Lung (tissue), 12 donors: ENCODE results near the gene KCNT1. TPM values are rescaled to one million over a fixed set of nuclear protein-coding genes. Genes with fewer than 3 reads are reported as not detected.

Experiments
- ATAC-seq: fragments of 200-7000 bp; cut with Tn5 transposase; one replicate; pipeline ENCODE4 v1.9.1; 2020; ENCODE audit warnings: moderate number of reproducible peaks; ENCODE audit not compliant: insufficient read depth, low FRiP score
- DNase-seq, 3 donors: peaks; one replicate each; pipeline ENCODE4 v3.0.0-alpha.2; 2013 to 2017
- H3K27ac ChIP-seq, 2 donors: one replicate each; pipeline ENCODE4 v1.5.1; 2013; ENCODE audit warnings: mild to moderate bottlenecking in 2 of 2, moderate library complexity in 2 of 2, control low read depth in 1 of 2, inconsistent platforms in 1 of 2, low read depth in 1 of 2, low read length in 1 of 2
- H3K27me3 ChIP-seq, 3 donors: one replicate each; pipeline ENCODE4 v1.5.1; 2013; ENCODE audit warnings: low read length in 2 of 3; ENCODE audit not compliant: control insufficient read depth in 3 of 3, insufficient read depth in 3 of 3
- H3K36me3 ChIP-seq, 4 donors: one replicate each; pipeline ENCODE4 v1.5.1; 2013; ENCODE audit warnings: low read length in 4 of 4, mild to moderate bottlenecking in 1 of 4, moderate library complexity in 1 of 4; ENCODE audit not compliant: control insufficient read depth in 4 of 4, insufficient read depth in 4 of 4
- H3K4me1 ChIP-seq, 5 donors: one replicate each; pipeline ENCODE4 v1.5.1; 2013; ENCODE audit warnings: low read length in 5 of 5, mild to moderate bottlenecking in 2 of 5, moderate library complexity in 1 of 5; ENCODE audit not compliant: control insufficient read depth in 5 of 5, insufficient read depth in 5 of 5
- H3K4me3 ChIP-seq: one replicate; pipeline ENCODE4 v1.5.1; 2013; ENCODE audit warnings: mild to moderate bottlenecking, control low read depth, moderate library complexity
- H3K9ac ChIP-seq, 2 donors: one replicate each; pipeline ENCODE4 v1.5.1; 2013; ENCODE audit warnings: low read length in 2 of 2, control low read depth in 1 of 2; ENCODE audit not compliant: insufficient read depth in 1 of 2
- H3K9me3 ChIP-seq, 4 donors: one replicate each; pipeline ENCODE4 v1.5.1; 2013; ENCODE audit warnings: low read length in 3 of 4, mild to moderate bottlenecking in 1 of 4, moderate library complexity in 1 of 4; ENCODE audit not compliant: control insufficient read depth in 4 of 4, insufficient read depth in 3 of 4
- WGBS, 2 donors: extraction: QIAGEN DNeasy Blood & Tissue Kit; methylation state at CpG; one replicate each; pipeline ENCODE4 v1.1.7; 2013; 5-methylcytosine and 5-hydroxymethylcytosine counted together
- polyA plus RNA-seq, 2 donors: library from polyadenylated mRNA; stranded (reverse); fragments of 200-250 nt; gene quantifications; one replicate each; pipeline ENCODE4 v1.2.1, GENCODE V29; 2013
- total RNA-seq, 2 donors: library from RNA; depleted of rRNA in 1 of 2; stranded (reverse); fragments of >200 nt in 1 of 2; gene quantifications; one replicate each; pipeline ENCODE4 v1.2.1, GENCODE V29; 2014 to 2021
- TF ChIP-seq, protein P1 (sequence below): IDR thresholded peaks from 2 replicates; pipeline ENCODE4 v1.5.1; 2012; ENCODE audit warnings: mild to moderate bottlenecking; ENCODE audit errors: control extremely low read depth, extremely low read depth
- donor health status: control.
- donor health status: control.
- donor health status: Bipolar disorder and iron deficiency.
- donor health status: healthy.
- donor health status: DM: yes; HTN: yes; CAD: no.

The KCNT1 gene
- total and polyA plus RNA-seq, 4 donors, result 0.06 to 0.28 (median 0.11) TPM

DNA sequence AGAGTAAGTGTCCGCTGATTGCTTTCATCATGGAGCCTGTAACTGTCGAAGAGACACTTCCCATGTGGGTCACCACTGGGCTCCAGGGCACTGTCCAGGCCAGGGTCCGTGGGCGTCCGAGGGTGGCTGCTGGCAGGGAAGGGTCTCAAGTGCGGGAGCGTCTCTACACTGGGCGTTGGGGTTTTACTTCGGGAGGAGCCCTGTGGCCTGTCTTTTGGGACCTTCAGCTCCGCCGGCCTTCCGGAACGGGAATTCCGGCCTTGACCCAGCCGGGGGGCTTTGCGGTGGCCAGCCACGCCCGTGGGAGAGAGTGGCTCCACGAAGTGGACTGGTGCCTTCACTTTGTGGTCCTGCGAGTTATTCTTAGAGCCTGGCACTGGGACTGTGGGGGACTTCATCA is 119.1 kb downstream of the KCNT1 start:
- H3K4me3 ChIP-seq, result no peak overlapping the region
- WGBS, 2 donors, result 97 to 98% methylated on average over 20 of the region's 20 CpGs
- TF ChIP-seq, protein P1, sequence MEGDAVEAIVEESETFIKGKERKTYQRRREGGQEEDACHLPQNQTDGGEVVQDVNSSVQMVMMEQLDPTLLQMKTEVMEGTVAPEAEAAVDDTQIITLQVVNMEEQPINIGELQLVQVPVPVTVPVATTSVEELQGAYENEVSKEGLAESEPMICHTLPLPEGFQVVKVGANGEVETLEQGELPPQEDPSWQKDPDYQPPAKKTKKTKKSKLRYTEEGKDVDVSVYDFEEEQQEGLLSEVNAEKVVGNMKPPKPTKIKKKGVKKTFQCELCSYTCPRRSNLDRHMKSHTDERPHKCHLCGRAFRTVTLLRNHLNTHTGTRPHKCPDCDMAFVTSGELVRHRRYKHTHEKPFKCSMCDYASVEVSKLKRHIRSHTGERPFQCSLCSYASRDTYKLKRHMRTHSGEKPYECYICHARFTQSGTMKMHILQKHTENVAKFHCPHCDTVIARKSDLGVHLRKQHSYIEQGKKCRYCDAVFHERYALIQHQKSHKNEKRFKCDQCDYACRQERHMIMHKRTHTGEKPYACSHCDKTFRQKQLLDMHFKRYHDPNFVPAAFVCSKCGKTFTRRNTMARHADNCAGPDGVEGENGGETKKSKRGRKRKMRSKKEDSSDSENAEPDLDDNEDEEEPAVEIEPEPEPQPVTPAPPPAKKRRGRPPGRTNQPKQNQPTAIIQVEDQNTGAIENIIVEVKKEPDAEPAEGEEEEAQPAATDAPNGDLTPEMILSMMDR, result no peak
- H3K9me3 ChIP-seq, result no peaks in the 10 kb centered on the region
- ATAC-seq, result no peak
- no peak overlapping the region for H3K27ac ChIP-seq
- no peak overlapping the region for H3K9ac ChIP-seq
- H3K36me3 ChIP-seq, result peaks cover 15 to 63% (median 39%) of the 10 kb centered on the region in 4 donors
- H3K4me1 ChIP-seq, result no peaks in the 10 kb centered on the region
- H3K27me3 ChIP-seq, result no peaks in the 10 kb centered on the region
- DNase-seq, result no peak

DNA sequence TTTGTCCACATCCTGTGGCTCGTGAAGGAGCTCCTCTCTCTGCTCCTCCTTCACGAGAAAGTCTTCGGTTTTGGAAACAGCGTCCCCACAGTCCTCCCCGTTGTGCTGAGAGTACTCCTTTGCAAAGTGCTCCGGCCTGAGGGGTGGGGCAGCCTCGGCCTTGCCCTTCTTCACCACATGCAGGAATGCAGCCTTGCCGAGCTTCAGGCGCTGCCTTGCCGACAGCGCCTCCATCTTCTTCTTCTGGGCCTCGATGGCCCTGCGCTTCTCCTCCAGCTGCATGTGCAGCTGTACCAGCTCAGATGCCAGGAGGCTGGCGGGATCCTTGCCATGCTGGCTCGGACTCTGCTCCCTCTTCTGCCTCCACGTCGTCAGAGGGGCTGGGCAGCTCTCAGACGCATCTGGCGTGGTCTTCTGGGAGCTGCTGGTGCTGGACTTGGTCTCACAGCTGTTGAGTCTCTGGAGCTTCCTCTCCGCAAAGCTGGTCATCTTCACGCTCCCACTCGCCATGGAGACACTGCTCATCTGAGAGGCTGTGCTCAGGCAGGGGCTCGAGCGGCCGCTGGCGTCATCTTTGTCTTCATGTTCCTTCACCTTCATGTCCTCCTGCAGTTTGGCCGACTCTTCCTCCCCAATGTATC is 119.9 kb downstream of the KCNT1 start:
- ATAC-seq (no peak), DNase-seq (no peak)
- Histone ChIP-seq H3K4me3 (no peak overlapping the region), H3K9me3 (no peaks in the 10 kb centered on the region), H3K36me3 (peaks cover 15 to 56% (median 36%) of the 10 kb centered on the region in 4 donors), H3K9ac (no peak overlapping the region), H3K4me1 (no peaks in the 10 kb centered on the region), H3K27me3 (no peaks in the 10 kb centered on the region), H3K27ac (no peak overlapping the region)
- 95 to 96% methylated on average over 27 of the region's 27 CpGs for WGBS, 2 donors
- TF ChIP-seq, protein P1, result no peak

DNA sequence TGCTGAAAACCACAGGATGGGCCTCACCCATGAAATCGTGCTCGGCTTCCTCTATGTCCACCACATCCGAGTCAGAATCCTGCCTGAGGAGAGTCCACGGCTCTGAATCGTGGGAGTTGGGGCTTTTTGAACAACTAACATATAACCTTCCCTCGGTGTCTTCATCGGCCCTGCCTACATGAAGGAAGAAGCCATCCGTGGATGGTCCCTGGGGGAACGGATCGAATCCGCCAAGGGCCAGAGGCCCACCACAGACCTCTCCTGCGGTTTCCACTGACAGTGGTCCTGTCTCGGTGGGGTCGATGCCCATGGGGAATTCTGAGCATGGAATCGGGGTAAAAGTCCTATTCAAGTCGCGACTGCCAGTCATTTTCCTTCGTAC is 120.4 kb downstream of the KCNT1 start:
- H3K4me3 ChIP-seq, result no peak overlapping the region
- H3K27ac ChIP-seq, result no peak overlapping the region
- DNase-seq, result no peak
- peaks cover 12 to 51% (median 35%) of the 10 kb centered on the region in 4 donors for H3K36me3 ChIP-seq
- no peaks in the 10 kb centered on the region for H3K9me3 ChIP-seq
- ATAC-seq, result no peak
- H3K9ac ChIP-seq, result no peak overlapping the region
- TF ChIP-seq, protein P1, result no peak
- WGBS, 2 donors, result 93 to 94% methylated on average over 18 of the region's 18 CpGs
- H3K27me3 ChIP-seq, result no peaks in the 10 kb centered on the region
- no peaks in the 10 kb centered on the region for H3K4me1 ChIP-seq

DNA sequence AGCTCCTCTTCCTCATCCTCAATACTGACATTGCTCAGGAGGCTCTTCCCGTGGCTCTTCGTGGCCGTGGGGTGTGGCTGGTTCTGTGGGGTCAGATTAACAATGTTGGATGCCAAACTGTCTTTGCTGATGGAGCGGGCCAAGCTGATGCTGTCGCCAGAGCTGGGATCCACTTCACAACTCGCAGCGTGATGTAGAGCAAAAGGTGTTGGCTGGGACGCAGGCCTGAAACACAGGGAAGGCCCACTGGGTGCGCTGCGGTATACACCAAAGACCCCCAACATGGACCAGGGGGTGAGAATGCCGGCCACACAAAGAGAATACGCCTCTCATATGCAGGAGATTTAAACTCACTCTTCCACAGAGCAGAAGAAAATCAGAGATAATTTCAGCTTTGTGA is 121.1 kb downstream of the KCNT1 start:
- Histone ChIP-seq H3K9me3 (no peaks in the 10 kb centered on the region), H3K27me3 (no peaks in the 10 kb centered on the region), H3K27ac (no peak overlapping the region), H3K4me3 (no peak overlapping the region), H3K36me3 (peaks cover 12 to 45% (median 30%) of the 10 kb centered on the region in 4 donors), H3K9ac (no peak overlapping the region), H3K4me1 (no peaks in the 10 kb centered on the region)
- 94 to 95% methylated on average over 12 of the region's 12 CpGs for WGBS, 2 donors
- ATAC-seq (no peak), DNase-seq (no peak)
- TF ChIP-seq, protein P1, result no peak
